ENCODE data around the gene EPHA1. TPM values are rescaled to one million over a fixed set of nuclear protein-coding genes. Genes with fewer than 3 reads are reported as not detected.
"Not testable (repeated sequence)": the region's sequence is repeated elsewhere in the genome, so short reads cannot be mapped to it uniquely, and the experiment has no call there.

EPHA1 gene
- total RNA-seq, 1 experiment from 2014 or later = 0.39 TPM

- no peak overlapping the region for H3K4me3 ChIP-seq (ENCODE audit: low read depth in 2 of 2, low read length in 2 of 2)
- H3K9me3 ChIP-seq (ENCODE audit: control insufficient read depth, insufficient read depth, low read depth, low read length) = no peaks in the 10 kb centered on the region
- in situ Hi-C loops (cut with HindIII; ENCODE audit: low pct_unique_long_range_greater_than_20kb, low sequenced_read_pairs) = no loop called here
- H3K27me3 ChIP-seq (ENCODE audit: control insufficient read depth, insufficient read depth, low read length) = no peaks in the 10 kb centered on the region
- no TSS peak for BruUV-seq (replicated peaks)
- intact Hi-C loops (cut with micrococcal nuclease; ENCODE audit: unreplicated experiment) = no loop called here
- ChIA-PET CTCF (no interaction called here), POLR2A (no interaction called here)
- H3K4me1 ChIP-seq (ENCODE audit: control insufficient read depth, insufficient read depth, low read length) = no peaks in the 10 kb centered on the region
- DNase-seq (ENCODE audit: low read depth, low spot score) = no peak
- H3K27ac ChIP-seq (ENCODE audit: low read length) = no peak overlapping the region
- H3K36me3 ChIP-seq (ENCODE audit: control insufficient read depth, insufficient read depth, low read length) = no peaks in the 10 kb centered on the region; the same call in 1 of the 2 replicates
- TF ChIP-seq, protein P1, sequence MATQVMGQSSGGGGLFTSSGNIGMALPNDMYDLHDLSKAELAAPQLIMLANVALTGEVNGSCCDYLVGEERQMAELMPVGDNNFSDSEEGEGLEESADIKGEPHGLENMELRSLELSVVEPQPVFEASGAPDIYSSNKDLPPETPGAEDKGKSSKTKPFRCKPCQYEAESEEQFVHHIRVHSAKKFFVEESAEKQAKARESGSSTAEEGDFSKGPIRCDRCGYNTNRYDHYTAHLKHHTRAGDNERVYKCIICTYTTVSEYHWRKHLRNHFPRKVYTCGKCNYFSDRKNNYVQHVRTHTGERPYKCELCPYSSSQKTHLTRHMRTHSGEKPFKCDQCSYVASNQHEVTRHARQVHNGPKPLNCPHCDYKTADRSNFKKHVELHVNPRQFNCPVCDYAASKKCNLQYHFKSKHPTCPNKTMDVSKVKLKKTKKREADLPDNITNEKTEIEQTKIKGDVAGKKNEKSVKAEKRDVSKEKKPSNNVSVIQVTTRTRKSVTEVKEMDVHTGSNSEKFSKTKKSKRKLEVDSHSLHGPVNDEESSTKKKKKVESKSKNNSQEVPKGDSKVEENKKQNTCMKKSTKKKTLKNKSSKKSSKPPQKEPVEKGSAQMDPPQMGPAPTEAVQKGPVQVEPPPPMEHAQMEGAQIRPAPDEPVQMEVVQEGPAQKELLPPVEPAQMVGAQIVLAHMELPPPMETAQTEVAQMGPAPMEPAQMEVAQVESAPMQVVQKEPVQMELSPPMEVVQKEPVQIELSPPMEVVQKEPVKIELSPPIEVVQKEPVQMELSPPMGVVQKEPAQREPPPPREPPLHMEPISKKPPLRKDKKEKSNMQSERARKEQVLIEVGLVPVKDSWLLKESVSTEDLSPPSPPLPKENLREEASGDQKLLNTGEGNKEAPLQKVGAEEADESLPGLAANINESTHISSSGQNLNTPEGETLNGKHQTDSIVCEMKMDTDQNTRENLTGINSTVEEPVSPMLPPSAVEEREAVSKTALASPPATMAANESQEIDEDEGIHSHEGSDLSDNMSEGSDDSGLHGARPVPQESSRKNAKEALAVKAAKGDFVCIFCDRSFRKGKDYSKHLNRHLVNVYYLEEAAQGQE (IDR thresholded peaks at IDR 0.05; ENCODE audit: insufficient read depth in 1 of 2, low read depth in 2 of 2, low read length in 1 of 2) = no peak
- TF ChIP-seq TCF7L2 (IDR thresholded peaks at IDR 0.05; ENCODE audit: low read depth, low read length) (no peak), SIN3A (IDR thresholded peaks at IDR 0.05; ENCODE audit: borderline replicate concordance, insufficient read depth, low read depth, low read length) (no peak), POLR2AphosphoS5 (IDR thresholded peaks at IDR 0.05; ENCODE audit: low read depth, low read length) (no peak)
- TF ChIP-seq, protein P2, sequence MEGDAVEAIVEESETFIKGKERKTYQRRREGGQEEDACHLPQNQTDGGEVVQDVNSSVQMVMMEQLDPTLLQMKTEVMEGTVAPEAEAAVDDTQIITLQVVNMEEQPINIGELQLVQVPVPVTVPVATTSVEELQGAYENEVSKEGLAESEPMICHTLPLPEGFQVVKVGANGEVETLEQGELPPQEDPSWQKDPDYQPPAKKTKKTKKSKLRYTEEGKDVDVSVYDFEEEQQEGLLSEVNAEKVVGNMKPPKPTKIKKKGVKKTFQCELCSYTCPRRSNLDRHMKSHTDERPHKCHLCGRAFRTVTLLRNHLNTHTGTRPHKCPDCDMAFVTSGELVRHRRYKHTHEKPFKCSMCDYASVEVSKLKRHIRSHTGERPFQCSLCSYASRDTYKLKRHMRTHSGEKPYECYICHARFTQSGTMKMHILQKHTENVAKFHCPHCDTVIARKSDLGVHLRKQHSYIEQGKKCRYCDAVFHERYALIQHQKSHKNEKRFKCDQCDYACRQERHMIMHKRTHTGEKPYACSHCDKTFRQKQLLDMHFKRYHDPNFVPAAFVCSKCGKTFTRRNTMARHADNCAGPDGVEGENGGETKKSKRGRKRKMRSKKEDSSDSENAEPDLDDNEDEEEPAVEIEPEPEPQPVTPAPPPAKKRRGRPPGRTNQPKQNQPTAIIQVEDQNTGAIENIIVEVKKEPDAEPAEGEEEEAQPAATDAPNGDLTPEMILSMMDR (IDR thresholded peaks at IDR 0.05) = no peak
- no peak for ATAC-seq
Measured at GRCh38 chr7:143392875-143393266, 15.8 kb downstream of the EPHA1 start.

DNA sequence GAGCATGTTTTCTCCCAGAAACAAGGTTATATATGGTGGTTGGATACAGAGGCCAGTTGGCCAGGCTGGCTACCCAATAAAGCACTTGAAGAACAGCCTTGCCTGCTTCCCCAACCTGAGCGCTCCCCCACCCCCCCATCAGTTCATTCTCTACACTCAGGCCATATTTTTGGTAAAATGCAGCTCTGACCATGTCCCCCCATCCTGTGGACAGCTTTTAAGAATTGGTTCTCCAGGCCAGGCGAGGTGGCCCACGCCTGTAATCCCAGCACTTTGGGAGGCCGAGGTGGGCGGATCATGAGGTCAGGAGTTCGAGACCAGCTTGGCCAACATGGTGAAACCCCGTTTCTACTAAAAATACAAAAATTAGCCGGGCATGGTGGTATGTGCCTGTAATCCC, 16.2 kb downstream of the EPHA1 start:
- DNase-seq (ENCODE audit: low read depth, low spot score); CTCF ChIA-PET; H3K4me3 ChIP-seq (ENCODE audit: low read depth in 2 of 2, low read length in 2 of 2); intact Hi-C loops (cut with micrococcal nuclease; ENCODE audit: unreplicated experiment); H3K27ac ChIP-seq (ENCODE audit: low read length); H3K27me3 ChIP-seq (ENCODE audit: control insufficient read depth, insufficient read depth, low read length); H3K36me3 ChIP-seq (ENCODE audit: control insufficient read depth, insufficient read depth, low read length); H3K9me3 ChIP-seq (ENCODE audit: control insufficient read depth, insufficient read depth, low read depth, low read length); BruUV-seq (replicated peaks); H3K4me1 ChIP-seq (ENCODE audit: control insufficient read depth, insufficient read depth, low read length); ATAC-seq; in situ Hi-C loops (cut with HindIII; ENCODE audit: low pct_unique_long_range_greater_than_20kb, low sequenced_read_pairs): not testable (repeated sequence)
- POLR2A ChIA-PET = interaction anchor here (0.7 kb wide), 1 partner anchor 1131 kb away, joined by 3 read pairs; no protein-coding TSS in a partner anchor

GRCh38 chr7:143391462-143392404, 16.9 kb downstream of the EPHA1 start:
- Histone ChIP-seq H3K36me3 (ENCODE audit: control insufficient read depth, insufficient read depth, low read length) (no peaks in the 10 kb centered on the region; the same call in 1 of the 2 replicates), H3K27ac (ENCODE audit: low read length) (no peak overlapping the region), H3K9me3 (ENCODE audit: control insufficient read depth, insufficient read depth, low read depth, low read length) (no peaks in the 10 kb centered on the region), H3K27me3 (ENCODE audit: control insufficient read depth, insufficient read depth, low read length) (no peaks in the 10 kb centered on the region), H3K4me1 (ENCODE audit: control insufficient read depth, insufficient read depth, low read length) (no peaks in the 10 kb centered on the region), H3K4me3 (ENCODE audit: low read depth in 2 of 2, low read length in 2 of 2) (no peak overlapping the region)
- ChIA-PET POLR2A (interaction anchor here (0.7 kb wide), 1 partner anchor 1132 kb away, joined by 3 read pairs; no protein-coding TSS in a partner anchor), CTCF (no interaction called here)
- intact Hi-C loops (cut with micrococcal nuclease; ENCODE audit: unreplicated experiment) = no loop called here
- no TSS peak for BruUV-seq (replicated peaks)
- in situ Hi-C loops (cut with HindIII; ENCODE audit: low pct_unique_long_range_greater_than_20kb, low sequenced_read_pairs) = no loop called here
- 0 out of 2 replicates have a peak, but pooled peaks have one; percentile 10 for ATAC-seq
- TF ChIP-seq SIN3A (IDR thresholded peaks at IDR 0.05; ENCODE audit: borderline replicate concordance, insufficient read depth, low read depth, low read length) (no peak), POLR2AphosphoS5 (IDR thresholded peaks at IDR 0.05; ENCODE audit: low read depth, low read length) (no peak), TCF7L2 (IDR thresholded peaks at IDR 0.05; ENCODE audit: low read depth, low read length) (no peak)
- TF ChIP-seq, protein P1 (IDR thresholded peaks at IDR 0.05; ENCODE audit: insufficient read depth in 1 of 2, low read depth in 2 of 2, low read length in 1 of 2) = no peak
- no peak for DNase-seq (ENCODE audit: low read depth, low spot score)

All from Panc1 (cell line).